Stimulated activated CD4-positive, alpha-beta T cell treated with anti-CD3 and anti-CD28 coated beads, Interleukin-4, amount 100 ng/mL, for 24 hours (primary cell): Measurements from ENCODE around the gene LARP4B.
"Not testable (repeated sequence)": the region's sequence is repeated elsewhere in the genome, so short reads cannot be mapped to it uniquely, and the experiment has no call there.

ENCODE experiments used
- DNase-seq: peaks from one replicate; pipeline ENCODE4 v3.0.0-alpha.2; 2020

The LARP4B gene

GRCh38 chr10:955820-956217 lies 24.3 kb upstream of the LARP4B start:
- DNase-seq: no peak

GRCh38 chr10:955127-955819 lies 23.8 kb upstream of the LARP4B start:
- no peak for DNase-seq

GRCh38 chr10:954396-954795 lies 22.9 kb upstream of the LARP4B start:
- DNase-seq: no peak

- no peak for DNase-seq
Measured at GRCh38 chr10:953836-954235, 22.3 kb upstream of the LARP4B start.

GRCh38 chr10:949446-949845 lies 17.9 kb upstream of the LARP4B start:
- no peak for DNase-seq

- no peak for DNase-seq
Measured at GRCh38 chr10:948347-948746, 16.8 kb upstream of the LARP4B start.

- DNase-seq: no peak
Measured at GRCh38 chr10:947881-948280, 16.4 kb upstream of the LARP4B start.

GRCh38 chr10:947051-947450 lies 15.5 kb upstream of the LARP4B start:
- DNase-seq: no peak

GRCh38 chr10:945778-946177 lies 14.3 kb upstream of the LARP4B start:
- no peak for DNase-seq

- DNase-seq: peak; percentile 16
Measured at GRCh38 chr10:944034-944831, 12.7 kb upstream of the LARP4B start.

GRCh38 chr10:943334-944033 lies 12.0 kb upstream of the LARP4B start:
- no peak for DNase-seq

- DNase-seq: no peak
Measured at GRCh38 chr10:938941-939678, 7.6 kb upstream of the LARP4B start.

GRCh38 chr10:934746-935406 lies 3.4 kb upstream of the LARP4B start:
- no peak for DNase-seq

GRCh38 chr10:934165-934564 lies 2.7 kb upstream of the LARP4B start:
- DNase-seq: not testable (repeated sequence)

GRCh38 chr10:932589-932988 lies 1.1 kb upstream of the LARP4B start:
- DNase-seq: no peak

- peak; percentile 26 for DNase-seq
Measured at GRCh38 chr10:930625-931325, 730 bp downstream of the LARP4B start.

GRCh38 chr10:929960-930624 lies 1.4 kb downstream of the LARP4B start:
- no peak for DNase-seq

GRCh38 chr10:927131-927530 lies 4.4 kb downstream of the LARP4B start:
- DNase-seq: no peak

- DNase-seq: no peak
Measured at GRCh38 chr10:926075-926698, 5.3 kb downstream of the LARP4B start.

GRCh38 chr10:924524-924859 lies 7.0 kb downstream of the LARP4B start:
- no peak for DNase-seq
